Measurements from ENCODE around the gene ZNF853.

The ZNF853 gene

GRCh38 chr7:6637544-6638229, 22.3 kb downstream of the ZNF853 start:
- DNase-seq, result peak; percentile 65

GRCh38 chr7:6639032-6639431, 23.6 kb downstream of the ZNF853 start:
- DNase-seq, result no peak

DNA sequence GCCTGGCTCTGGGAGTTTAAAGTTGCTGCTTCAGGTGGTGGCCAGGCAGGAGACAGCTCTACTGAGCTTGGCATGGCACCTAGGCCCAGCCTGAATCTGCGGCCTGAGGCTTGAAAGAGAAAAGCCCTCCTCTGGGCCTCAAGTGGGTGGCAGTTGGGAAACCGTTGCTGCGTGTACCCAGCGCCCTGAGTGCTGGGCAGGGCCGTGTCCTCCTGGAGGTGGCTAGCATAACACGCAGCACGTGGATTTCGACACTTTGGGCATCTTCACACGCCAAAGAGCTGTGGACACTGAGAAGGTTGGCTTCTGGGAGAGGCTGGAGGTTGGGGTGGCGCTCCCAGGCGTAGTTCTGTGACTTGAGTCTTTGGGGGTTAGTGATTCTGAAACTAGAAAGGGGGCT, 24.2 kb downstream of the ZNF853 start:
- no peak for DNase-seq

DNA sequence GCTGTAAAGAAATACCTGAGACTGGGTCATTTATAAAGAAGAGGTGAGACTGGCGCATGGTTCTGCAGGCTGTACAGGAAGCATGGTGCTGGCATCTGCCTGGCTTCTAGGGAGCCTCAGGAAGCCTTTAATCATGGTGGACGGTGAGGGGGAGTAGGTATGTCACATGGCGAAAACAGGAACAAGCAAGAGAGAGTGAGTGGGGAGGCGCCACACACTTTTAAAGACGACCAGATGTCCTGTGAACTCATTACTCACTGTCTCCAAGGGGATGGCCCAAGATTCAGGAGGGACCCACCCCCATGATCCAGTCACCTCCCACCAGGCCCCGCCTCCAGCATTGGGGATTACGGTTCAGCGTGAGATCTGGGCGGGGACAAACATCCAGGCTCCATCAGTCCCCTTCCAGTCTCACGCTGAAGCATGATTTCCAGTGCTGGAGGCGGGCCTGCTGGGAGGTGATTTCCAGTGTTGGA, 24.9 kb downstream of the ZNF853 start:
- DNase-seq, result peak; percentile 45

DNA sequence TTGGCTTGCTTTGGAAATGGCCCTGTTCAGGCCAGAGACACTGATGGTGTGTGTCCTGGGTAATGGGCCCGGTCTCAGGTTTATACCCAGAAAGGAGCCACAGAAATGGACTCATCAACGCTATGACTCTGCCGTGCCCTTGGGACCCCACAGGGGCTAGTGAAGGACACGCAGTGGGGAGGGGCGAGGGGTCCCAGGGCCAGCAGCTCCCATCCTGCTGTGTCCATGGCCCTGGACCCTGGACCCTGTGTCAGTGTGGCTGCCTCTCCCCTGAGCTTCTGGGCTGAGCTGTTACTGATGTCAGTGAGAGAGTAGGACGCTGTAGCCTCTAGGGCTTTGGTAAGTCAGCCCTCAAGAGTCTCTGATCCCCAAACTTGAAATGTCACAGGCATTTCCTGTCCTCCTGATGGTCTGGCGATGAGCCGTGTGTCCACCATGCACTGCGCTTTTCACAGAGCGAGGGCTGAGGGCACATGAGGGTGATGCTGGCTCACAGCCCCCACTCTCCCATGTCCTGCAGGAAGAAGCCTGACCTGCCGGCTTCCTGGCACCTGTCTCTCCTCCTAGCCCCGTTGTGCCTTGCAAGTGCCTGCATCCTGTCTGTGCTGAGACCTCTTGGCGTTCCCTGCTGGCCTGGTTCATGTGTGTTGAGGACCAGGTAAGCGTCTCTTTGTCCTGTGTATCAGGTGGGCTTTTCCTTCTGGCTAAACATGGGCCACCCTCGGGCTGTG, 26.1 kb downstream of the ZNF853 start:
- no peak for DNase-seq

DNA sequence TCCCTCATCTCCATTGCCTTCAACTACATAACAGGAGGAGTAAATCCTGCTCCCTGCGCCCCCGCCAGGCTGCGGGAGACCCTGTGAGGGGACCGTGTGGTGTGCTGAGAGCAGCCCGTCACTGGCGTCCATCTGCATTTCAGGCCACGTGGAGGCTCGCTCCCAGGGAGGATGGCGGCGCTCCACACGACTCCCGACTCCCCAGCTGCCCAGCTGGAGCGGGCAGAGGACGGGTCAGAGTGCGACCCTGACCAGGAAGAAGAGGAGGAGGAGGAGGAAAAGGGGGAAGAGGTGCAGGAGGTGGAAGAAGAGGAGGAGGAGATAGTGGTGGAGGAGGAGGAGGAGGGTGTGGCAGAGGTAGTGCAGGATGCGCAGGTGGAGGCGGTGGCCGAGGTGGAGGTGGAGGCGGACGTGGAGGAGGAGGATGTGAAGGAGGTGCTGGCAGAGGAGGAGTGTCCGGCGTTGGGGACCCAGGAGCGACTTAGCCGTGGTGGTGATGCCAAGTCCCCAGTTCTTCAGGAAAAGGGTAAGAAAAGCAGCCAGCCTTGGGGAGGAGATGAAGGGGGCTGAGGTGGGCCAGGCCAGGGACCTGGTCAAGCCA, 26.9 kb downstream of the ZNF853 start:
- DNase-seq, result no peak

DNA sequence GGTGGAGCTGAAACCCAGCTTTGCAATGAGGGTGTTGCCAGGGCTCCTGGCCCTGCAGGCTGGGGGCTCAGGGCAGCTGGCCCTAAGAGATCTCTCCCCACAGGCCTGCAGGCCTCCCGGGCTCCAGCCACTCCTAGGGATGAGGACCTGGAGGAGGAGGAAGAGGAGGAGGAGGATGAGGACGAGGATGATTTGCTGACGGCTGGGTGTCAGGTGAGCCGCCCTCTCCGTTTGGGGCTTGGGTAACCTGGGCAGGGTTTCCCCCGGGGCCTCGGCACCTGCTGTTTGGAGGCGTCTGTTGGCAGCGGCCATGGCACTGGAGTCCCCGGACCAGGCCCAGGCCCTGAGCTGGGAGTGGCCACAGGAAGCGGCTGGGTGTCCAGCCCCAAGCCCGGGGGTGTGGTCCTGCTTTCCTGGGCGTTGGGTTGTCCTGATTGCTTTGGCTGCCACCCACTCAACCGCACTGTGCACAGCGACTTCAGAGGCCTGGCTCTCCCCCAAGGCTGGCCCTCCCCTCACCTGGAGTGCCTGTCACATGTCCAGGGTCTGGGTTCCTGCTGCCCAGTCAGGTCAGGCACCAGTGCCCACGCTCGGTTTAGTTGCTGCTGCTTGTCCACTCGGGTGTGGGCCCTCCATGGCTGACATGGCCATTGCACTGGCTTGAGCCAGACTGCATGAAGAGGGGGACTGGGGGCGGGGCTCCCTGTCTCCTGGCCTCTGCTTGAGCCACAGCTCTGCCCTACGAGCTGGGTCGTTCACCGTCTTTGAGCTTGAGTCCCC, 27.6 kb downstream of the ZNF853 start:
- no peak for DNase-seq

DNA sequence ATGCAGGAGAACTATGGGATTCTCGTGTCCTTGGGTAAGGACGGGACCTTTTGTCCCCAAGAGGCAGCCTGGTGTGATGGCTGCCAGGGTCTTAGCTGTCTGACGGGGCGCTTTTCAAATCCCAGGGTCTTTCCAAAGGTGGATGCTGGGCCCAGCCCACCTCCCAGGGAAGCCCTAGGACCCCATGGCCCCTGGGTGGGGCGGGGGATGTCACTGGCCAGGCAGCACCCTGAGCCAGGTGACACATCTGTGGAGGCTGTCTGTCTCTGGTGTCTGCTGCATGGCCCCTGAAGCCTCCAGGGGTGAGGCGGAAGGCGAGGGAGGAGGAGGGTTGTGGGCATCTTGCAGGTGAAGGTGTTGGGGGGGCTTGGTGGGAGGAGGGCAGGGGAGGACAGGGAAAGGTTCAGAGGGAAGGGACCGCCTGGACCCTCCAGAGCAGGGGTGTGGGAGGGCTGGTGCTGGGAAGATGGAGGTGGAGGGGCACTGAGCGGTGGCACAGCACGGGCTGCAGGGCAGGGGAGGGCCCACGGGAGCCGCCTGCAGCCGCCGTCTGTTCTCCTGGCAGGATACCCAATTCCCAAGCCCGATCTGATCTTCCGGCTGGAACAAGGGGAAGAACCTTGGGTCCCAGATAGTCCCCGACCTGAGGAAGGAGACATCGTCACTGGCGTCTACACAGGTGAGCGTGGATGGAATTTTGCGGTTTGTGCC, 28.7 kb downstream of the ZNF853 start:
- DNase-seq, result no peak

DNA sequence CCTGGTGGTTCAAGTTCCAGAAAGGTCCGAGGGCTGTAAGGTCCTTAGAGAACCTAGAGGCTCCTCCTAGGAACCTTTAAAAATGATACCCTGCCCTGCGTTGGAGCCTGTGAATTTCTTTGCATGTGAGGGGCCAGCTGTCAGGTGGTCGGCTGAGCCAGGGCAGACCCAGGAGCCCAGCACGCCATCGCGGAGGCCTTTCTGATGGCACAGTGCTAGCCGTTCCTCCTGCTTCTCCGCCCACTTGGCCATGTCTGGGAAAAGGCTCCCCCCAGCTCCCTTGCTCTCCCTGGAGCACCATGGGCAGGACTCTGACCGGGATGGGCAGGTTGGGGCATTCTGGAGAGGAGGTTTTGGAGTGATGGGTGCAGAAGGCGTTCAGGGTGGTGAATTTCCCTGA, 29.3 kb downstream of the ZNF853 start:
- DNase-seq, result no peak

GRCh38 chr7:6646465-6646864, 31.1 kb downstream of the ZNF853 start:
- no peak for DNase-seq

DNA sequence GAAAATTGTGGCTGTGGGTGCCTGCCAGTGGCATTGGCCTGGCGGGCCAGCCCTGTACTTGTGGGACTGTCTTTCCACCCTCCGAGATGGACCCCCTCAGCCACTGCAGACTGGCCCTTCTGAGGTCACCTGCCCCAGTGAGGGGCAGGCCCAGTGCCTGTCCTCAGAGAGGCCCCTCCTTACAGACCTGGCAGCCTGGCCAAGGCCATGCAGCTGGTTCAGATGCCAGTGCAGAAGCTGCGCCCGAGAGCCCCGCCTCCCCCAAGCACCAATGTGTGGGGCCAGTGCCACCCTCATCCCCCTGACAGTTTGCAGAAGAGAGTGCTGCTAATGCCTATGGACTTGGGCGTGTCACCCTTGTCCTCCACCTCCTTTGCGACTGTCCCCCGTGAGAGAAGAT, 31.7 kb downstream of the ZNF853 start:
- no peak for DNase-seq

DNA sequence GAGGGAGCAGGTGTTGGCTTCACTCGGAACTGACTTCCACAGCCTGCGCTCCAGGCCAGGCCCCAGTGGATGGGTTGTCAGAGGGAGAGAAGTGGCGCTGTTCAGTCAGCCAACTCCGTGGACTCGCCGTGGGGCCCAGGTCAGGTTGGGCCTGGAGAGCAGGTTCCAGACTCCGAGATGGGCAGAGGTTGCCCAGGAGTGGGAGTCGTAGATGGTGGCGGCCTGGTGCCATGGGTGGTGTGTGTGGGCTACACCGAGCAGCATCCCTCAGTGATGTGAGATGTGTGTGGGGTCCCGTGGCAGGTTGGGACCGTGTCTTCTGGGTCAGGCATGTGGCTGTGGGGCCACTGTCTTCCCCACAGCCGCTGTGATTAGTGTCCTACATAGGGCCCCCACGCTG, 32.1 kb downstream of the ZNF853 start:
- DNase-seq, result no peak

DNA sequence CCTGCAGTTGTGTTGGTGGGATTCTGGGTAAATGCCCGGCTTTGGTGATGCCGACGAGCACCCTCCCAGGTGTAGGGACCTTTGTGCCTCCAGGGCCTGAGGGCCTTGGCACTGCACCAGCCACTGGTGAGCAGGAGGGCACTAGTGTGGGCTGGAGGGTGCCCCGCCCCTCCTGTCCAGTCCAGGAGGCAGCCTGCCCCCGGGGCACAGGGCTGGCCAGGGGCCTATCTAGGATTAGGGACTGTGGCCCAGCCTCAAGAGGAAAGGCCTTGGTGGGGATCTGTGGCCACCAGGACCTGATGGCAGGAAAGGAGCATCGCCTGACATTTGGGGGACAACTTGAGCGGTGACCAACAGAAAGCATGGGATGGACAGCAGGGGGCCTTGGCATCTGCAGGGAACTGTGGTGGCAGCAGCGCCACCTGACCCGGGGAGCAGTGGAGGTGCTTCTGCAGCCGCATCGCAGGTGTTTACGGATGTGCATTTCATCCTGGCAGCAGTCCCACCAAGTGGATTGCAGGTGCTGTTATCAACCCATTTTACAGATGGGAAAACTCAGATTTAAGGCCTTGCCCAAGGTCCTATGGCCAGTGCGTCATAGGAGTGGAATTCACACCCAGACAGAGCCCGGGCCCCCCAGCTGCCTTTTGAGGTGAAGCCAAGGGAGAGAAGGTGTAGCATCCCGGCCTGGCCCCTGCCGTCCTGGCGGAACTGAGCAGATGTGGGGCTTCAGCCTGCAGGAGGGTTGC, 32.8 kb downstream of the ZNF853 start:
- no peak for DNase-seq

DNA sequence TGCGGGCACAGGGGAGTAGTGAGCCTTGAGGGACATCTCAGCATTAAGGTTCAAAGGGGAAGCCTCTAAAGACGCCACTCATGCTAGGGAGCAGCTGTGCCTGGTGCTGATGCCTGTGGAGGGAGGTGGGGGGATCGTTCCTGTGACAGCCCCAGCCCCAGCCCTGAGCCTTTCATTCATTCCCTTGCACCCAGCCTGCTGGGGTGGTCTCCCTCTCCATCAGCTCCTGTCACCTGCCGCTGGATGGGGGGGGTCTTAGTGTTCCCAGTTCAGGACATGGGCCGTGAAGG, 33.4 kb downstream of the ZNF853 start:
- no peak for DNase-seq

DNA sequence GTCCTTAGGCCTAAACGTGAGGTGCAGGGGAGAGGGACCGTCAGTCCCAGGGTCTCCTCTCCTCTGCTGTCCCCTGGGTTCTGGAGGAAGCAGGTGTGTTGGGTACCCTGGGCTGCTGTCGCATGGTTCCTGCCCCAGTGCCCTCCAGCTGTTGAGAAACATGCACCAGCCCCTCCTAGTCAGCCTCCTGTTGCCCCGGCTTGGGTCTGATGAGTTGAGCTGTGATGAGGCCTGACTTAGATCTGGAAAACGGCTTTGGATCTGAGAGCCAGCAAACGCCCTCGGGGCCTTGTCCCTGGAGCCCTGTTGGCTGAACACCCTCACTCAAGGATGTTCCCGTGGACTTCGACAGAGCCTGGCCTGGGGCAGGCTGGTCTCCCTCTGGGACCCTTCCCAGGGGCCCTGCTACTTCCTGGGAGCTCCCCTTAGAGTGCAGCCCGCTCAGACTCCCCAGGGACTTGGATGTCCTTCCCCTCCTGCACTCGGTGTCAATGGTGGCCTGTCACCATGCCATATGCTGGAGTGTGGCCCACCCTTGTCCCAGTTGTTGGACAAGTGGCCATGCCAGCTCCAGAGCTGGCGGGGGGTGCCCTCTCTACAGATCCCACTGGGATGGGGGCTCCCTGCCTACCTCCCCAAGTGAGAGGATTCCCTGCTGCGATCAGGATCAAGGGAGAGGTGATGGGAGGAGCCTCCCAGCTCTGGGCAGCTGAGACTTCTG, 34.0 kb downstream of the ZNF853 start:
- DNase-seq, result no peak

GRCh38 chr7:6650086-6650485, 34.7 kb downstream of the ZNF853 start:
- DNase-seq, result no peak

DNA sequence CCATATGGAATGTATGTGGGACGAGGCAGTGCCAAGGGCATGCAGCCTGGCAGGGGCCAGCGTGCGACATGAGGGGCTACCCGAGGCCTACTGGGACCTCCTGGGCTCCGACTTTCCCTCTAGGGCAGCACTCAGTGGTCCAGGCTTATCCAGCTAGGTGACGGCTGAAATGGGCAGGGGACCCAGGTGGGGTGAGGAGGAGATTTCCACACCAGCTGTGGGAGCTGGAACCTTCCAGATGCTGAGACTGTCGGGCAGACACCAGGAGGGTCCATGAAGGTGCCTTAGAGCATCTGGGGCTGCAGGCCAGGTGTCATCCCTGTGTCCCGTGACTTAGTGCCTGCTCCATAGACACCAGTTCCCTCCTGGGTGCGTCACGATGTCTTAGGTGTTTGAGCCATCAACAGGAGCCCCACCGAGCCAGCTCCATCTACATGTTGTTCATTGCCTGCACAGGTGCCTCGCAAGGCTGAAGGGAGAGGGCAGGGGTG, 35.2 kb downstream of the ZNF853 start:
- no peak for DNase-seq

GRCh38 chr7:6651851-6652445, 36.5 kb downstream of the ZNF853 start:
- no peak for DNase-seq

DNA sequence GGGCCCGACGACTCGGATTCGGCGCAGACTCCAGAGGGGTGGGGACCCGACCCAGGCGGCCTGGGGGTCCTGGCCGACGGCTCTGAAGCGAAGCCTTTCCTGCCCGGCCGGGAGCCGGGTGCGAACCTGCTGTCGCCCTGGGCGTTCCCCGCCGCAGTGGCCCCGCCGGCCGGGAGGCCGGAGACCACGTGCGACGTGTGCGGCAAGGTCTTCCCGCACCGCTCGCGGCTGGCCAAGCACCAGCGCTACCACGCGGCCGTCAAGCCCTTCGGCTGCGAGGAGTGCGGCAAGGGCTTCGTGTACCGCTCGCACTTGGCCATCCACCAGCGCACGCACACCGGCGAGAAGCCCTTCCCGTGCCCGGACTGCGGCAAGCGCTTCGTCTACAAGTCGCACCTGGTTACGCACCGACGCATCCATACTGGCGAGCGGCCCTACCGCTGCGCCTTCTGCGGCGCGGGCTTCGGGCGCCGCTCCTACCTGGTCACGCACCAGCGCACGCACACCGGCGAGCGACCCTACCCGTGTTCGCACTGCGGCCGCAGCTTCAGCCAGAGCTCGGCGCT, 37.1 kb downstream of the ZNF853 start:
- no peak for DNase-seq

Data from activated naive CD4-positive, alpha-beta T cell treated with Interleukin-2 at 50 U/mL for 16 hours (primary cell).